Femur (tissue), 1 donor: Measurements from ENCODE around the gene TMC4.
A peak's percentile ranks its signal among the peaks of the same experiment; 100 is the strongest.
"Not testable (repeated sequence)": the region's sequence is repeated elsewhere in the genome, so short reads cannot be mapped to it uniquely, and the experiment has no call there.

Experiments used
- DNase-seq: peaks from one replicate; pipeline ENCODE4 v3.0.0-alpha.2; 2017

TMC4 gene

DNA sequence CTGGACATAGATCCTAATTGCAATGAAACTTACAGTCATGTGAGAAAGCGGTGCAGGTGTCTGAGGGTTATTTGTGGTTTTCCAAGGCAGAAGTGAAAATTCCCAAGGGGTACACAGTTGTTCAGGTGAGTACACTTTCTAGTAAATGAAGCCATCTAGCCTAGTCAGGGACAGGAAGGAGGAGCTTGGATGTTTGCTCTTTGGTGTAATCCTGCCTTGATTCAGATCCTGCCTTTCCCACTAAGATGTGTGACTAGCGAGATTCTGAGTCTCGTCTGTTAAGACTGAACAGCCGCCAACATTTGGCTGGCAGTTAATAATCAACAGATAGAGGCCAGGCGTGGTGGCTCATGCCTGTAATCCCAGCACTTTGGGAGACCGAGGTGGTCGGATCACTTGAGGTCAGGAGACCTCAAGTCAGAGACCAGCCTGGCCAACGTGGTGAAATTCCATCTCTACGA lies 30.2 kb upstream of the TMC4 start:
- no peak for DNase-seq

- no peak for DNase-seq
These were observed 29.0 kb upstream of the TMC4 start for GRCh38 chr19:54201980-54202379.

DNA sequence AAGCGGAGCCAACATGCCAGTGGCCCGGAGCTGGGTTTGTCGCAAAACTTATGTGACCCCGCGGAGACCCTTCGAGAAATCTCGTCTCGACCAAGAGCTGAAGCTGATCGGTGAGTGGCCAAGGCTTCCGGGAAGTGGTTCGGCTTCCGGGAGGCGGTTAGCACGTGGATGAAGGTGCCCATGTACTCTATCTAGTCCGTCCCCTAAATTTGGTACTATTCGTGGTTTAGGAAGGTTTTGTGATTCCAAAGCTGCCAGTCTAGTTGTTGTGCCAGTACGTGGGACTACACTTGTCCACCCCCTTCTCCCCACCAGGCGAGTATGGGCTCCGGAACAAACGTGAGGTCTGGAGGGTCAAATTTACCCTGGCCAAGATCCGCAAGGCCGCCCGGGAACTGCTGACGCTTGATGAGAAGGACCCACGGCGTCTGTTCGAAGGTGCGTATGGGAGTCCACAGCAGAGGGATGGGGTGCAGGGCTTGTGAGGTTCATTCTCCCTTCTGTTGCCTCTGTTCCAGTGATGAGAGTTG lies 28.3 kb upstream of the TMC4 start:
- no peak for DNase-seq

DNA sequence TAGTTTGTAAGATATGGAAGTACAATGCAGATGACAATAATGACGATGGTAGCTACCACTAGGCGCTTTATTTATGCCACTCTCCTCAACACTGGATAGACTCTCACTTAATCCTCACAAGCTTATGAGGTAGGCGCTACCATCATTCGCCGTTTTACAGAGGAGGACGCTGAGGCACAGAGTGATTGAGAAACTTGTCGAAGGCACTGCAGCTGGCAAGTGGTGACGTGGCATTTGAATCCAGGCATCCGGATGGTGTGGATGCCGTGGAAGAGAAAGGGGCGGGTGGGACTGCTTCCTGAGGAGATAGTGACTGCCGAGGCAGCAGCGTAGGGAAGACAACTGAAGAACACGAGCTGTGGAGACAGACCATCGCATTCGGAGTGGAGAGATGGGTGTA lies 26.4 kb upstream of the TMC4 start:
- no peak for DNase-seq

- DNase-seq, result no peak
These were observed 24.2 kb upstream of the TMC4 start for GRCh38 chr19:54197121-54197520.

DNA sequence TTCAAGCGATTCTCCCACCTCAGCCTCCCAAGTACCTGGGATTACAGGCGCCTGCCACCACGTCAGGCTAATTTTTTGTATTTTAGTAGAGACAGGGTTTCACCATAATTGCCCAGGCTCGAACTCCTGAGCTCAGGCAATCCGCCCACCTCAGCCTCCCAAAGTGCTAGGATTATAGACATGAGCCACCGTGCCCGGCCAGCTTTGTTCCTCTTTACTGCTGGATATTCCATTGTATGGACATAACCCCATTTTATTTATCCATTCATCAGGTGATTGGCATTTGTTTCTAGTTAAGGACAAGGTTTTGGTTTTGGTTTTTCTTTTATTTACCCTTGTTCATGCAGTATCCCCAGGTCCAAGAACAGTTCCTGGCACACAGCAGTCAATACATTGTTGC lies 23.6 kb upstream of the TMC4 start:
- DNase-seq, result no peak

GRCh38 chr19:54194463-54194862 lies 21.5 kb upstream of the TMC4 start:
- not testable (repeated sequence) for DNase-seq

DNA sequence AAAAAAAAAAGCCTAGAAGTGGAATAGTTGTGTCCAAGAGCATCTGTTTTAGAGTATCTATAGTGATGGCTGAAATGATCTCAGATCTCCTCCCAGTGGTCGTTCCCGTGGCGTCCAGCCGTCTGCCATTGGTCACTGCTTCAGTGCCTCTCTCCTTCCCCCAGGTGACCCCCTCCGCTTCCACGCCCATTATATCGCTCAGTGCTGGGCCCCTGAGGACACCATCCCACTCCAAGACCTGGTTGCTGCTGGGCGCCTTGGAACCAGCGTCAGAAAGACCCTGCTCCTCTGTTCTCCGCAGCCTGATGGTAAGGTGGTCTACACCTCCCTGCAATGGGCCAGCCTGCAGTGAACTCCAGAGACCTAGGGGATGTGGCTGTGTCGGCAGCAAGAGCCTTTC lies 20.1 kb upstream of the TMC4 start:
- DNase-seq, result no peak

- DNase-seq, result no peak
These were observed 19.0 kb upstream of the TMC4 start for GRCh38 chr19:54191811-54192453.

- peak; percentile 76 for DNase-seq
These were observed 18.3 kb upstream of the TMC4 start, which contains the start of gene TSEN34 for GRCh38 chr19:54191011-54191810. Gene TSEN34 (plus strand): TSS chr19:54191308. CDS start chr19:54191365, 57 bp downstream.

DNA sequence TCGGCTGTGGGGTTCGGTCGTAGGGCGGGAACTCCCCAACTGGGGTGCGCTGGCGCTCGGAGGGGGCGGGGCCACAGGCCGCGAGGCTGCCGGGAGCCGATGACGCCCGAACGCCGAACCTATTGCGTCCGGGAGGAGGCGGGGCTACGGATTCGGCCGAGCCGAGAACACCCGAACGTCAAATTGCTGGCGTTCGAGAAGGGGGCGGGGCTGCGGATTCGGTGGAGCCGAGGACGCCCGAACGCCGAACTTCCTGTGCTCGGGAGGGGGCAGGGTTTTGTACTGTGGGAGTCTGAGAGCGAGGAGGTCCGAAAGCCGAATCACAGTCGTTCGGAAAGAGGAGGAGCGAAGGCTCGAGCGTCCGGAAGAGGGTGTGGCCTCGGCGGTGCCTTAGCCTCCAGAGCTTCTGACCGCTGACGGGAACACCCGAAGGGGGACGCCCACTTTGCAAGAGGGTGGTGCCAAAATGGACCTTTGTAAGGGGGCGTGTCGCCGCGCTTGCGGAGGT lies 17.6 kb upstream of the TMC4 start:
- peak; percentile 100 for DNase-seq

GRCh38 chr19:54189735-54190502 lies 17.0 kb upstream of the TMC4 start:
- DNase-seq, result peak; percentile 100

DNA sequence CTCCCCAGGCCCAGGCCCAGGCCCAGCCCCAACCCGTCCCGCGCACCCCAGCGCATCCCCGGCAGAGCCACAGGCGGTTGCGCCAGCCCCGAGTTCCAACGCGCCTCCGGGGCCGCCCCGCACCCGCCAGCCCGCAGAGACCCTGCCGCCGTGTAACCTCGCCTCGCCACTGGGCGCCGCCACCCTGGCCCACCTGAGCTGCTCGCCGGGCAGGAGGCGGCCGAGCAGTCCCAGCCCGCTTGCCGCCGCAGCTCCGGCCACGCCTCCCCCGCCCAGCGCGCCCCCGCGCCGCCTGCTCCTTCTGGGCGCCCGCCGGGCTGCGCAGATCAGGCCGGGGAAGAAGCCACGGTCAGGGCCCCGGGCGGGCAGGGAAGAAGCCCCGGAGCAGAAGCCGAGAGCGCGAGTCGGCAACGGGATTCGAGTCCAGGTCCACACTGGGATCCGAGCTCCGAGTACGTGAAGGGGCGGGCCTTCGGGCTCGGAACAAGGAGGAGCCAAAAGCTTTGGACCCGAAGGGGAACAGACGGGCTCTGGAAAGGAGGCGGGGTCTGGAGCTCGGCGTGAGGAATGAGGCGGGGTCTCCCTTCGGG lies 16.3 kb upstream of the TMC4 start, which contains the start of gene MBOAT7:
Gene MBOAT7 (minus strand): TSS at position 436 of the 590 bp plus-strand sequence. CDS start 1,072 bp downstream, outside the sequence.
- DNase-seq, result no peak

GRCh38 chr19:54188215-54188871 lies 15.4 kb upstream of the TMC4 start:
- DNase-seq, result peak; percentile 41

DNA sequence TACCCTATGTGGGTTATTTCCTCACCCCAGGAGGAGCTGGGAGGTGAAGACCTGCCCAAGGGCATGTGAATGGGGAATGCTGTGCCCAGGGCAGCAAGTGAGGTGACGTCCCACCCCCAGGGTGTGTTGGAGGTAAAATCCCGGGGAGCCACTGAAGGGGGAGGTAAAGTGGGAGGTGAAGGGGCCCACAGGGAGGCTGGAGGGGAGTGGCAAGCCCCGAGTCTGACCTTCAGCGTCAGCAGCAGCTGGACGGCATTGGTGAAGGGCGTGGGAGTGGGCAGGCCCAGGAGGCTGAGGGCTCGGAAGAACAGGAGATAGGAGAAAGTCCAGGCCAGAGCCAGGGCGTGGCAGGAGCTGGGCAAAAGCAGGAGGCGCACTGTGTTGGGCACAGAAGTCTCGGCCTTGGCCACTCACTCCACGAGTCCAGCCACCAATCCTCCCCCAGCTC lies 14.0 kb upstream of the TMC4 start:
- DNase-seq, result no peak

DNA sequence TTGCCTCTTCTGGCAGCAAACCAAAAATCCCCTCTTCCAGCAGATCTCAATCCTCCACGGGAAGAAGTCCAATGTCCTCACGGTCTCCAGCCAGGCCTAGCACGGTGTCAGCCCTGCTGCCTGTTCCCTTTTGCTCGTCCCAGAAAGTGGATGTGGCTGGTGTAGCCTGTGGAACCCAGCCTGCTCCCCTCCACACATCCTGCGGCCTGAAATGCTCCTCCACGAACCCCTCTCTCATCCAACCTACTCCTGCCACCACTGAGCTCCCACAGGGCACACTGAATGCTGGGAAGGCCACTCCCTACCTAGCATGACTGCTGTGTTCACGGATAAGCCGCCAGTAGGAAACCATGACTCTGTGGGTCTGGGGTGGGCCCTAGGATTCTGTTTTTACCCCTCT lies 13.4 kb upstream of the TMC4 start:
- DNase-seq, result no peak

GRCh38 chr19:54183431-54183830 lies 10.5 kb upstream of the TMC4 start:
- DNase-seq, result no peak

- DNase-seq, result not testable (repeated sequence)
These were observed 8.9 kb upstream of the TMC4 start for GRCh38 chr19:54181894-54182293.

DNA sequence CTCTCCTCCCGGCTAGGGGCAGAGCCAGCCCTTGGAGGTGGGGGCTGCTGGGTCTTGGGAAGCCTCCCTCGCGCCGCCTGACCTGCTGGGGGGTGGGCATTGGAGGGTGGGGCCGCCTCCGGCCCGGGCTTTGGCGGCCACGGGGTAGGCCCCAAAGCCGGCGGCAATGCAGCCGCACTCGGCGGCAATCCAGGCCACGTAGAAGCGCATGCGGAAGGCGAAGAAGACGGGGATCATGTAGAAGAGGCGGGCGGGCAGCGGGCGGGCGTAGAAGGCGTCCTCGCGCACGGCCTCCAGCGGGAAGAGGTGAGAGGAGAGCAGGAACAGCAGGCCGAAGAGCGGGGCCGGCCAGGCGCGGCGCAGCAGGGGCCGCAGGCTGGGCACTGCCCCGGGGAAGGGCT lies 7.7 kb upstream of the TMC4 start:
- DNase-seq, result no peak

DNA sequence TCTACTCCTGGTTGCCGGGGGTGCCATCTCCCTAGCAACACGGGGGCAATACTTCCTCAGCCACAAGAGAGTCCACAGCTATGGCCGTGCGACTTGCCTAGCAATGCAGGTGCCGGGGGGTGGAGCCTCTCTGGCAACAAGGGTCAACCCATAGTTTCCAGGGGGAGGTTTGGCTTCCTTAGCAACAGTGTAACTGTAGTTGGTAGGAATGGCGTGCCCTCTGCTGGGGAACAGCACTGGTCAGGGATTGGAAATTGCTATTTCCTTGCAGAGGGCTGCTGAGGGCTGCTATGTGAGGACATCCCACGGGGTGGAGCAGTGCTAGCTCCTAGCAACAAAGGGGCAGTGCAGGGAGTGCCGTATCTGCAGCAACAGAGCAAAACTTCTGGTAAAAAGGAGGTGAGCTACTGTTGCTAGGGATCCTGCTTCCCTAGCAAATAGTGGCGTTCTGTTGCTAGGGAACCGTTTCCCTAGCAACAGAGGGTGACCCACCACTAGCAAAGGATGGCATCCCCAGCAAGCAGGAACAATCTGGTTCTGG lies 7.0 kb upstream of the TMC4 start:
- peak; percentile 73 for DNase-seq

GRCh38 chr19:54179262-54179852 lies 6.4 kb upstream of the TMC4 start:
- DNase-seq, result no peak
